ENCODE results near the gene PTDSS2. TPM values are rescaled to one million over a fixed set of nuclear protein-coding genes. Genes with fewer than 3 reads are reported as not detected.

The PTDSS2 gene
- total and polyA plus RNA-seq, 2 of the 13 experiments (the other 11 are each of a cell fraction or from before 2014, with no cell fraction given) = 21.7 to 26.4 TPM

DNA sequence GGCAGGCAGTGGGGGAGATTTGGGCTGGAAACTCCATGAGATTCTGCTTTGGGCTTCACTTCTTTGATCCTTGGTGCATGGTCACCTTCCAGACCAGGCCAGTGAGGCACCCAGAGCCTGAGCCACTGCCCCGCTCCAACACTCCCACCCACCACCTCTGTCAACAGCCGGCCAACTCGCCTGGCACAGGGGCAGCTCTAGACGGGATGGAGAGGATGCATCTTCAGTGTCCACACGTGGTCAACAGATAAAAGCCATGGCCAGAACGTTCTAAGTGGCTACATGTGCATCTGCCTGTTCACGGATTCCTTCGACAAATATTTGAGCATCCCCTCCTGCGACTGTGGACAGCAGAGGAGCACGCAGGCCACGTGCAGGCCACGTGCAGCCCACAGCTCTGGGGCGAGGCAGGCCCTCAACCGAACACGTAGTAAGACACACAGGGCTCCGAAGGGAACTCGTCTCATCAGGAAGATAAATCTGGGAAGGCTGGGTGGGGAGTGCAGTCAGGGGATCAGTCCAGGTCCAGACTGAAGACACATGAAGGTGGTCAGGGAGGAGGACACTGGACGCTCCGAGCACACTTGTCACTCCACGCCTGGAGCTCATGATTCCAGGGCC lies 88.5 kb downstream of the PTDSS2 start:
- no peaks in the 10 kb centered on the region for H3K9me3 ChIP-seq (ENCODE audit: low read length)
- FAIRE-seq (no peak), ATAC-seq (no peak), DNase-seq (ENCODE audit: low spot score) (no peak)
- ChIA-PET POLR2A (interaction anchor here (1.2 kb wide), 1 partner anchor 10 kb away, joined by 3 read pairs; no protein-coding TSS in a partner anchor), CTCF (ENCODE audit: low intra/inter-chr PET ratio, low total read pairs) (no interaction called here)
- H3K79me2 ChIP-seq (ENCODE audit: insufficient read depth, low read length) = peaks cover 4% of the 10 kb centered on the region
- peaks cover under 1 to 4% of the 10 kb centered on the region in 2 experiments; a peak in 1 of 5 replicates for H3K36me3 ChIP-seq (replicated peaks in 1 of 2; ENCODE audit: control insufficient read depth in 1 of 2, insufficient read depth in 2 of 2, low read length in 2 of 2)
- no TSS peak for BruUV-seq (replicated peaks)
- peaks cover 73% of the 10 kb centered on the region for H3K4me1 ChIP-seq (ENCODE audit: insufficient read depth, low read length)
- no peak overlapping the region for H3K4me3 ChIP-seq (replicated peaks in 1 of 3; ENCODE audit: insufficient read depth in 1 of 3, low read depth in 2 of 3, low read length in 3 of 3)
- peaks cover 5 to 20% of the 10 kb centered on the region in 2 experiments; a peak in 4 of 5 replicates for H3K27me3 ChIP-seq (ENCODE audit: control insufficient read depth in 1 of 2, insufficient read depth in 2 of 2, low read length in 2 of 2)
- intact Hi-C loops (cut with micrococcal nuclease; ENCODE audit: unreplicated experiment) (no loop called here), in situ Hi-C loops (cut with HindIII; ENCODE audit: extremely low pct_ligation_motif_present, low pct_unique_long_range_greater_than_20kb) (no loop called here)
- no peak overlapping the region for H3K9ac ChIP-seq (ENCODE audit: insufficient read depth, low read depth, low read length)
- H3K27ac ChIP-seq (ENCODE audit: extremely low read length, insufficient read depth, low read length) = no peak overlapping the region
- 45% methylated on average over 14 of the region's 20 CpGs for WGBS (ENCODE audit: low lambda C conversion rate)
- no peaks in the 10 kb centered on the region; the same call in 1 of the 2 replicates for H4K20me1 ChIP-seq (ENCODE audit: insufficient read depth, low read length)
- no peak overlapping the region for H3K4me2 ChIP-seq (ENCODE audit: low read depth, low read length)
- H2AFZ ChIP-seq (ENCODE audit: low read length) = no peak overlapping the region
- TF ChIP-seq, protein P1, sequence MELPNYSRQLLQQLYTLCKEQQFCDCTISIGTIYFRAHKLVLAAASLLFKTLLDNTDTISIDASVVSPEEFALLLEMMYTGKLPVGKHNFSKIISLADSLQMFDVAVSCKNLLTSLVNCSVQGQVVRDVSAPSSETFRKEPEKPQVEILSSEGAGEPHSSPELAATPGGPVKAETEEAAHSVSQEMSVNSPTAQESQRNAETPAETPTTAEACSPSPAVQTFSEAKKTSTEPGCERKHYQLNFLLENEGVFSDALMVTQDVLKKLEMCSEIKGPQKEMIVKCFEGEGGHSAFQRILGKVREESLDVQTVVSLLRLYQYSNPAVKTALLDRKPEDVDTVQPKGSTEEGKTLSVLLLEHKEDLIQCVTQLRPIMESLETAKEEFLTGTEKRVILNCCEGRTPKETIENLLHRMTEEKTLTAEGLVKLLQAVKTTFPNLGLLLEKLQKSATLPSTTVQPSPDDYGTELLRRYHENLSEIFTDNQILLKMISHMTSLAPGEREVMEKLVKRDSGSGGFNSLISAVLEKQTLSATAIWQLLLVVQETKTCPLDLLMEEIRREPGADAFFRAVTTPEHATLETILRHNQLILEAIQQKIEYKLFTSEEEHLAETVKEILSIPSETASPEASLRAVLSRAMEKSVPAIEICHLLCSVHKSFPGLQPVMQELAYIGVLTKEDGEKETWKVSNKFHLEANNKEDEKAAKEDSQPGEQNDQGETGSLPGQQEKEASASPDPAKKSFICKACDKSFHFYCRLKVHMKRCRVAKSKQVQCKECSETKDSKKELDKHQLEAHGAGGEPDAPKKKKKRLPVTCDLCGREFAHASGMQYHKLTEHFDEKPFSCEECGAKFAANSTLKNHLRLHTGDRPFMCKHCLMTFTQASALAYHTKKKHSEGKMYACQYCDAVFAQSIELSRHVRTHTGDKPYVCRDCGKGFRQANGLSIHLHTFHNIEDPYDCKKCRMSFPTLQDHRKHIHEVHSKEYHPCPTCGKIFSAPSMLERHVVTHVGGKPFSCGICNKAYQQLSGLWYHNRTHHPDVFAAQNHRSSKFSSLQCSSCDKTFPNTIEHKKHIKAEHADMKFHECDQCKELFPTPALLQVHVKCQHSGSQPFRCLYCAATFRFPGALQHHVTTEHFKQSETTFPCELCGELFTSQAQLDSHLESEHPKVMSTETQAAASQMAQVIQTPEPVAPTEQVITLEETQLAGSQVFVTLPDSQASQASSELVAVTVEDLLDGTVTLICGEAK (IDR thresholded peaks at IDR 0.05) = no peak
- TF ChIP-seq, protein P1 (CRISPR knock-in tag; IDR thresholded peaks at IDR 0.05) = peak; percentile 78; the same call in 1 of the 2 replicates
- no peak for TF ChIP-seq ZBTB8A (CRISPR knock-in tag; IDR thresholded peaks at IDR 0.05; ENCODE audit: borderline replicate concordance, low read depth)
- 0 out of 2 replicates have a peak, but pooled peaks have one; percentile 64 for TF ChIP-seq ZNF878 (CRISPR knock-in tag; IDR thresholded peaks at IDR 0.05)
- peak; percentile 48; the same call in 1 of the 2 replicates for TF ChIP-seq ZNF547 (CRISPR knock-in tag; IDR thresholded peaks at IDR 0.05)
- 0 out of 2 replicates have a peak, but pooled peaks have one; percentile 36 for TF ChIP-seq GATAD1 (CRISPR knock-in tag; IDR thresholded peaks at IDR 0.05)
- TF ChIP-seq SSRP1 (CRISPR knock-in tag; IDR thresholded peaks at IDR 0.05) = no peak
- TF ChIP-seq, protein P2, sequence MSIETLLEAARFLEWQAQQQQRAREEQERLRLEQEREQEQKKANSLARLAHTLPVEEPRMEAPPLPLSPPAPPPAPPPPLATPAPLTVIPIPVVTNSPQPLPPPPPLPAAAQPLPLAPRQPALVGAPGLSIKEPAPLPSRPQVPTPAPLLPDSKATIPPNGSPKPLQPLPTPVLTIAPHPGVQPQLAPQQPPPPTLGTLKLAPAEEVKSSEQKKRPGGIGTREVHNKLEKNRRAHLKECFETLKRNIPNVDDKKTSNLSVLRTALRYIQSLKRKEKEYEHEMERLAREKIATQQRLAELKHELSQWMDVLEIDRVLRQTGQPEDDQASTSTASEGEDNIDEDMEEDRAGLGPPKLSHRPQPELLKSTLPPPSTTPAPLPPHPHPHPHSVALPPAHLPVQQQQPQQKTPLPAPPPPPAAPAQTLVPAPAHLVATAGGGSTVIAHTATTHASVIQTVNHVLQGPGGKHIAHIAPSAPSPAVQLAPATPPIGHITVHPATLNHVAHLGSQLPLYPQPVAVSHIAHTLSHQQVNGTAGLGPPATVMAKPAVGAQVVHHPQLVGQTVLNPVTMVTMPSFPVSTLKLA (IDR thresholded peaks at IDR 0.05) = peak; percentile 87
- 0 out of 2 replicates have a peak, but pooled peaks have one; percentile 57 for TF ChIP-seq LBX2 (CRISPR knock-in tag; IDR thresholded peaks at IDR 0.05; ENCODE audit: borderline replicate concordance)
- no peak for TF ChIP-seq ZNF121 (CRISPR knock-in tag; IDR thresholded peaks at IDR 0.05)
- peak; percentile 59; the same call in 1 of the 2 replicates for TF ChIP-seq ZNF607 (CRISPR knock-in tag; IDR thresholded peaks at IDR 0.05; ENCODE audit: borderline replicate concordance)
- TF ChIP-seq ZNF614 (CRISPR knock-in tag; IDR thresholded peaks at IDR 0.05; ENCODE audit: borderline replicate concordance) = no peak
- 0 out of 2 replicates have a peak, but pooled peaks have one; percentile 12 for TF ChIP-seq RXRA (CRISPR knock-in tag; IDR thresholded peaks at IDR 0.05)
- TF ChIP-seq ZNF274 (CRISPR knock-in tag; IDR thresholded peaks at IDR 0.05) = 0 out of 2 replicates have a peak, but pooled peaks have one; percentile 57
